GM12875 (cell line): ENCODE results near the gene NF1.
A peak's percentile ranks its signal among the peaks of the same experiment; 100 is the strongest.

Experiments
- H3K4me3 ChIP-seq: one replicate; pipeline ENCODE4 v1.5.1; 2011; ENCODE audit warnings: low read depth, low read length, control low read depth
- TF ChIP-seq, protein P1 (sequence below): IDR thresholded peaks from 2 replicates; pipeline ENCODE4 v1.5.1; 2011; ENCODE audit warnings: low read depth, mild to moderate bottlenecking, control low read depth, inconsistent platforms, low read length, moderate library complexity, borderline replicate concordance; ENCODE audit not compliant: insufficient read depth

Gene NF1

DNA sequence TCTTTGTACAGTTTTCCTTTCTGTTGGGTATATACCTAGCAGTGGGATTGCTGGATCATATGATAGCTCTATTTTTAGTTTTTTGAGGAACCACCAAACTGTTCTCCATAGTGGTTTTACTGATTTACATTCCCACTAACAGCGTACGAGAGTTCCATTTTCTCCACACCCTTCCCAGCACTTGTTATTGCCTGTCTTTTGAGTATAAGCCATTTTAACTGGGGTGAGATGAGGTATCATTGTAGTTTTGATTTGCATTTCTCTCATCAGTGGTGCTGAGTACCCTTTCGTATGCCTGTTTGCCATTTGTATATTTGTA is 220.0 kb downstream of the NF1 start:
- H3K4me3 ChIP-seq = no peak overlapping the region

DNA sequence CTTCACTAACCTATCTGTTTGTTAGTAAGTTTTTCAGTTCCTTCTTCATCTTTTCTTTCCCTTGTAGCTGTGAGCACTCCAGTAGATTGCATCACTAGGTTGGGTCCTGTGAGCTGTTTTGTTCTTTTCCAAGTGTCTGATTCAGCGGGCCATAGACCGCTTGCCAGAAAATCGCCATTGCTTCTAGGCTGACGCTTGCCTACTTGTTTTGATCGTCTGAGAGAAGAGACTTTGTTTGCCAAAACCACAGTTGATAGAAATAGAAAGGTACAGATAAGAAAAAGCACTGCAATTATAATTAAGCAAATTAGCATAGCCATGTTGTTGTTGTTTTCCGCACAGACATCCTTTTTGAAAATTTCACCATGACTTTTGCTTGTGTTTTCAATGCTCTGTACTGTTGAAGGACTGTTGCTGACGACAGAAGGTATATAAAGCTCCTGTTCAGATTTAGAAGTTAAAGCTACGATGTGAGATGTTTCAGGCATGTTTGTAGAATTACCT is 223.6 kb downstream of the NF1 start:
- peak overlapping the region; percentile 23 for H3K4me3 ChIP-seq
- TF ChIP-seq, protein P1, sequence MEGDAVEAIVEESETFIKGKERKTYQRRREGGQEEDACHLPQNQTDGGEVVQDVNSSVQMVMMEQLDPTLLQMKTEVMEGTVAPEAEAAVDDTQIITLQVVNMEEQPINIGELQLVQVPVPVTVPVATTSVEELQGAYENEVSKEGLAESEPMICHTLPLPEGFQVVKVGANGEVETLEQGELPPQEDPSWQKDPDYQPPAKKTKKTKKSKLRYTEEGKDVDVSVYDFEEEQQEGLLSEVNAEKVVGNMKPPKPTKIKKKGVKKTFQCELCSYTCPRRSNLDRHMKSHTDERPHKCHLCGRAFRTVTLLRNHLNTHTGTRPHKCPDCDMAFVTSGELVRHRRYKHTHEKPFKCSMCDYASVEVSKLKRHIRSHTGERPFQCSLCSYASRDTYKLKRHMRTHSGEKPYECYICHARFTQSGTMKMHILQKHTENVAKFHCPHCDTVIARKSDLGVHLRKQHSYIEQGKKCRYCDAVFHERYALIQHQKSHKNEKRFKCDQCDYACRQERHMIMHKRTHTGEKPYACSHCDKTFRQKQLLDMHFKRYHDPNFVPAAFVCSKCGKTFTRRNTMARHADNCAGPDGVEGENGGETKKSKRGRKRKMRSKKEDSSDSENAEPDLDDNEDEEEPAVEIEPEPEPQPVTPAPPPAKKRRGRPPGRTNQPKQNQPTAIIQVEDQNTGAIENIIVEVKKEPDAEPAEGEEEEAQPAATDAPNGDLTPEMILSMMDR = no peak

More for the DNA sequence above, 220.0 kb downstream of the NF1 start:
- TF ChIP-seq, protein P1 = no peak

DNA sequence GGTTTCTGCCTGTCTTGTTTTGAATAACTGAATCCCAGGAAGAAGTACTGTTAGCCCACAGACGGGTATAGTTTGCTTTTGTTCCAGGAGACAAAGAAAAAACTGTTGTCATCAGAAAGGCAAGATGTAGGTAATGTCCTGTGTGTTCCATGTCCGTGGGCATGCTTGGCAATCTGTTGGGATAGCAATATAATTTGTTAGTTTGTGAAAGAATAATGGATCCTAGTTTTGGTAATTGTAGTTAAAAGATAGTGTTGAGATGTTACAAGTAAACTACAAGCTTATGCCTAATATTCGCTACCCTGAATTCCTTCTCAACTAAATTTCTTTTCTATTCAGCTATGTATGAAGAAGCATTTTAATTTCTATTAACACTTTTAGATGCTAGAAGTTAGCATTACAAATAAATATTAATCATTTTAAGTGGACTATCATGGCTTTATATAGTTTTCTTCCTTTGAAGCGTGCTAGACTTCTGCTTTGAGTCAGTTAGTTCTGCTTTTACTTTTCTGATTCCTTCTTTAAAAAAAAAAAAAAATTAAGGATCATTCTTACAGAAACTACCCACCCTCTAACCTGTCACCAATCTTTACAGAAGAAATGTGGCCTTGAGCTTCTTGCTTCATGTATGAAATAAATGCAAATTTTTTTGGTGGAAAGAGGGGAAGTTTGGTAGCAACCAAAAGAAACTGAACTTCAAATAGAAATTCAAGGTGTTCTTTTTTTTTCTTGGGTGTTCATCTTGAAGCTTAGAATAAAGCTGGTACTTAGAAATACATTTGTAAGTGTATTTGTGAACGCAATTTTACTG is 224.3 kb downstream of the NF1 start:
- H3K4me3 ChIP-seq = peak overlapping the region; percentile 23

DNA sequence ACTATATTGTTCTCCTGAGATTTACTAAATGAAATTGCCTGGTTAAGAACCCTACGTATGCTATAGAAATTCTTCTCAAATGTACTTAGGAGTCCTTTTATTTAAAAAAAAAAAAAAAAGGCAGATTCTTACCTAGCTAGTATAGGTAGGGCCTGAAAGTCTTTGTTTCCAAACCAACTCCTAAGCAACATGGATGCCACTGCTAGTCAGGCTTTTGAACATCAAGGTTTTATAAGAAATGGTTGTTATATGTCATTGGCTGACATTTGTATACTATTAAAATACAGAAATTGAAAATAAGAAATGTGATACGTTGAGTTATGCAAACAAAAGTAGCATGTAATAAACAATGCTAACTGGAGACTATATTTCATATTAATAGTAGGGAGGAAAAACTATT is 225.5 kb downstream of the NF1 start:
- TF ChIP-seq, protein P1 = no peak
- peak overlapping the region; percentile 23 for H3K4me3 ChIP-seq

More for the DNA sequence above, 224.3 kb downstream of the NF1 start:
- TF ChIP-seq, protein P1 = no peak

DNA sequence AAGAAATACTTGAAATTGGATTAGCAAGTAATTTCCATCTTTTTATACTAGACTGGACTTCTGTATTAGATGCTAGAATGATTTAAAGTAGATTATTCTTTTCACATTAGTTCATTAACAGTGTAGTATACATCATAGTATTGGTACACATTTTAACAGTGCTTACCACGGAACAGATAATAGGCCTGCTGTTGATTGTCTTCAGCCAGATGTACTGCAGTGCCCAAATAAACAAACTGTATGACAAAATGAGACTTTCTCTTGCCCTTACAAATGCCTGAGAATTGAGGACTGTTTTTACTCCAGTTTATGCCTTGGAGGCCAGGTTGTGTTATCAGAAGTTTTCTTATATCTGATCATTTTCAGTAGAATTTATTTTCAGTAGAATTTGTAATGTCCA is 226.0 kb downstream of the NF1 start:
- peak overlapping the region; percentile 48 for H3K4me3 ChIP-seq
- TF ChIP-seq, protein P1 = no peak

DNA sequence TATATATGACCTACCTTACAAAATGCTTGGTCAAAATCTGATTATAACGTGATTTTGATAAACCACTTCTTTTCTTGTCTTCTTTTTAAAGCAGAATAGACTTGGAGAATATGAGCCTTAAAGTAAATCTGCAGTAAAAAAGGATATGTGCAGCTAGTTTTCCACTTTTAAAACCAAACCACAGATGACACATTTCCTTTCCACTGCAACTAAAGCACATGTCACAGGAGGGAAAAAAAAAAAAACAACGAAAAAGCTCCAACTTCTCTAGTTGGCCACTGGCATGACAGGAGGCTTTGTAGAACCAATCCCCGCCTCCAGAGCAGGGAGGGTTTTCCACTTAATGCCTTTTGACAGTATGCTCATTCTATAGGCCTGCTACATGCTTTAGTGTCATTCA is 226.7 kb downstream of the NF1 start, which contains the start of gene EVI2A:
Gene EVI2A, minus strand, starts transcription at position 142 of the 400 bp plus-strand sequence. CDS start 2,609 bp downstream, outside the sequence.
- TF ChIP-seq, protein P1 = no peak
- peak within 1 kb of the TSS; percentile 48 for H3K4me3 ChIP-seq

DNA sequence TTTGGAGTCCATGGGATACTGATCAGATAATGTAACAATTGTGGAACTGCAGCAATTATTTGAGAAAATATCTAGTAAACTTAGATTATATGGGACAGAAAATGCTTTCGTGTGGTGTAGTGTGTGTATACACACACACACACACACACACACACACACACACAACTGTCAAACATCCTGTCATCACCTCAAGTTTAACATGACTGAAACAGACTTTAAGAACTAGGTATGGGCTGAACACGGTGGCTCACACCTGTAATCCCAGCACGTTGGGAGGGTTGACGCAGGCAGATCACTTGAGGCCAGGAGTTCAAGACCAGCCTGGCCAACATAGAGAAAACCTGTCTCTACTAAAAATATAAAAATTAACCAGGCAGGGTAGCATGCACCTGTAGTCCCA is 227.2 kb downstream of the NF1 start:
- H3K4me3 ChIP-seq = no peak overlapping the region
- TF ChIP-seq, protein P1 = no peak
